ENCODE results near the gene TRAF3.

TRAF3 gene

DNA sequence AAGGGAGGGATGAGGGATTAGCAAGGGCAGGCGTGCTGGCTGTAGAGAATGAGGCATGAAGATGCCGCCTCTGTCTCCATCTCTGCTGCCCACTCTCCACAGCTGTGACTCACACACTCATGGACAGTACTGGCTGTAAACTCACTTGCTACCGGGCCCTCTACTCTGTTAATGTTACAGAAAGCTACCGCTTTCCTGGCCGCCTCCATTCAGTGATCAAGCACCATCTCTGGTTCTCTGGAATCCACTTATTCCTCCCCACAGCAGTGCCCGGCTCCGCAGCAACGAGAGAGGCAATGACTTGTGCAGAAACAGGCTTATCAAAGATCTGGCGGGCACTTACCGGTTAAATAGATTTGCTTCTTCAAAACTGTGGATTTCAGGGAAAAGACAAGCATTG, 180.0 kb downstream of the TRAF3 start:
- DNase-seq (ENCODE audit: low read depth), result no peak

DNA sequence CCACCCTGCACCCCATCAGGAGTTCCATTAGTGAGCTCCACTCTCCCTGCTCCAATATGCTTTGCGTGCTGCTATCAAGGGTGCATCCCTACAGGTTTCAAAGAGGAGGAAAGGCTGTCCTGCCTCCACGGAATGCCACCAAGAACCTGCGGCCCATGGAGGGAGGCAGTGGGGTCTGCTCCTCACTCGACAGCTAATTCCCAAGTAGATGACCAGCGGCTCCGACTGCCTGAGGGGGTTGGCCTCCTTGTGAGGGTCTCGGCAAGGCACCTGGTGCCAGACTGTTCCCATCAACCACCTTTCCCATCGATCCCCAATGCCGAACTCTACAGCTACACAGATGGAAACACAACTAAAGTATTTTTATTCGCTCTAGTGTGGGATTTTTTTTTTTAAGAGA, 181.2 kb downstream of the TRAF3 start:
- no peak for DNase-seq (ENCODE audit: low read depth)

Data from non-pigmented ciliary epithelial cell (primary cell).